Globus pallidus (tissue), 1 donor: ENCODE data around the gene EFCAB3.
"Not testable (repeated sequence)": the region's sequence is repeated elsewhere in the genome, so short reads cannot be mapped to it uniquely, and the experiment has no call there.

Experiments
- DNase-seq: peaks from one replicate; pipeline ENCODE4 v3.0.0-alpha.2; 2015; ENCODE audit warnings: low spot score

EFCAB3 gene

DNA sequence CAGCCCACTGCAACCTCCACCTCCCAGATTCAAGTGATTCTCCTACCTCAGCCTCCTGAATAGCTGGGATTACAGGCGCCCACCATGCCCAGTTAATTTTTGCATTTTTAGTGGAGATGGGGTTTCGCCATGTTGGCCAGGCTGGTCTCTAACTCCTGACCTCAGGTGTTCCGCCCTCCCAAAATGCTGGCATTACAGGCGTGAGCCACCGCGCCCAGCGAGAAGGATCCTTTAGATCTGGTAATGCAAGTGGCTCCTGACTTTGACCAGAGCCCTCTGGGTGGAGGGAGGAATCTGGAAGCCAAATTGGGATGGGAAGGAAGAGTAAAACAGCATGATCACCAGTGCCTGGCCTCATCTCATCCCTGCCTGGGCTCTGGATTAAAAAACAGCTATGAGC, 84.9 kb downstream of the EFCAB3 start:
- not testable (repeated sequence) for DNase-seq
